ENCODE measurements around the gene MRPS7.
"Not testable (repeated sequence)": the region's sequence is repeated elsewhere in the genome, so short reads cannot be mapped to it uniquely, and the experiment has no call there.

Gene MRPS7

DNA sequence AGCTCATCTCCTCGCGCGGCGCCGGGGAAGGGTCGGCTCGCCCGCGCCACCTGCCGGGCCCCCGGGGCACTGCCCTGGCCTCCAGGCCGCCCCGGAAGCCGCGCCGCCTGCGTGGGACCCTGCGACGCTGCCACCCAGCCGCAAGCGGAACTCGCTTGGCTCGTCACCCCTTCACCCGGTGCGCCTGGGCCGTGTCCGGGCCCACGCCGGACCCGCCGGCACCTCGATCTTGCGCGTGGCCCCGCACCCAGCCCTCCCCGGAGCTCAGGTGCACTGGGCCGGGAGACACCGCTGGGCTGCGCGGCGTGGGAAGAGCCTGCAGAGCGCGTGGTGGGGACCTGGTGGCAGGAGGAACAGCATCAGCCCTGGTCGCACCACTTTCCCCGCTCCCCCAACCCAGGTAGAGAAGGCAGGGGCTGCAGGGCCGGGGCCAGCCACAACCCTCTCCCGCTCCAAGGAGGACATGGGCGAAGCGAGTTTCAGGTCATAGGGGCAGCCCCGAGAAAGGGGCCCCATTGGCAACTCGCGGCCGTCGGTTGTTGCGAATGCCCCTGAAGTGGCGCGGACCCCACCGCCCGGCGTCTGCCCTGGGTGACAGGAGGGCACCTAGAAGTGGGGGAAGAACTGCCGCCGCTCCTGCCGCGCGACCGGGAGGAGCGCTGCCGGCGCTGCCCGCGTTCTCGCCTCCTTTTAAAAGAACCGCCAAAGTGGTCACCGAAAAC, 9.7 kb downstream of the MRPS7 start:
- TF ChIP-seq, protein P1, sequence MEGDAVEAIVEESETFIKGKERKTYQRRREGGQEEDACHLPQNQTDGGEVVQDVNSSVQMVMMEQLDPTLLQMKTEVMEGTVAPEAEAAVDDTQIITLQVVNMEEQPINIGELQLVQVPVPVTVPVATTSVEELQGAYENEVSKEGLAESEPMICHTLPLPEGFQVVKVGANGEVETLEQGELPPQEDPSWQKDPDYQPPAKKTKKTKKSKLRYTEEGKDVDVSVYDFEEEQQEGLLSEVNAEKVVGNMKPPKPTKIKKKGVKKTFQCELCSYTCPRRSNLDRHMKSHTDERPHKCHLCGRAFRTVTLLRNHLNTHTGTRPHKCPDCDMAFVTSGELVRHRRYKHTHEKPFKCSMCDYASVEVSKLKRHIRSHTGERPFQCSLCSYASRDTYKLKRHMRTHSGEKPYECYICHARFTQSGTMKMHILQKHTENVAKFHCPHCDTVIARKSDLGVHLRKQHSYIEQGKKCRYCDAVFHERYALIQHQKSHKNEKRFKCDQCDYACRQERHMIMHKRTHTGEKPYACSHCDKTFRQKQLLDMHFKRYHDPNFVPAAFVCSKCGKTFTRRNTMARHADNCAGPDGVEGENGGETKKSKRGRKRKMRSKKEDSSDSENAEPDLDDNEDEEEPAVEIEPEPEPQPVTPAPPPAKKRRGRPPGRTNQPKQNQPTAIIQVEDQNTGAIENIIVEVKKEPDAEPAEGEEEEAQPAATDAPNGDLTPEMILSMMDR (conservative IDR thresholded peaks at IDR 0.05; ENCODE audit: low read depth, low read length) = peak; percentile 35
- H3K4me3 ChIP-seq (ENCODE audit: low read depth, low read length) = peak overlapping the region; percentile 76
- peak; percentile 62 for DNase-seq (ENCODE audit: low read depth)

DNA sequence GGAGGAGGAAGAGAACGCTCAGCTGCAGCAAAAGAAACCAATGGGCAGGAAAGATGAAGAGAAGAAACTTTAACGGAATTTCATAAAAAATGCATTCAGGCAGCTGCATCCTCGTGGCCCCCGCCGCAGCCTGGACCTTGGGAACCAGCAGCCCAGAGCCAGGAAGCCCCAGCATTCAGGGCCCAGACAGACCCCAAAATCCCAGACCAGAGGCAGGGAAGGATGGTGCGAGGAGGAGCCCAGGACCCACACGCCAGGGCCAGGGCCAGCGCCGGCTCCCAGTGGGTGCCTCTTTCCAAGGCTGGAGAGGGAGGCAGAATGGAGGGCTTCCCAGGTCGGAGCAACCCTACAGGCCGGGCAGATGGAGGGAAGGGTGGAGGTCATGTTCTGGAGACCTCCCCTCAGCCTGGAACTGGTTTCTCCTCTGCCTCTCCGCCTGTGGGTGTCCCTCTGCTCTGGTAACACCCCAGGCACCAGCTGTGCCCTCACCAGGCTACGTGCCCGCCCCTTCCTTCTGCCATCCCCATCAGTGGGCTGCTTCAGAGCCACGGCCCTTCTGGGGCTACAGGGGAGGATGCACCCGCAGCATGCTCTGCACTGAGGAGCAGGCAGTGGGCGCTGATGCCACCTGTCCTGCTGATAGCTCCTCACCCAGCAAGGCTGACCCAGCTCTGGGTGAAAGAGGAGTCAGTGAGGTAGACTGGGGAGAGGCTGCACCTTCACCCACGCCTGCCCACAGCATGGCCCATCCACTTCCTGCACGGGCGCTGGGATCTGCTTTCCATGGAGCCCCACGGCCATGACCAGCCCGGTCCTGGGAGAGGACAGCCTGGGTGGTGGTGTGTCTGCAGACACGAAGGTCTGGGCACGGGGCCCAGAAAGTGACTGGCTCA, 10.5 kb downstream of the MRPS7 start:
- DNase-seq (ENCODE audit: low read depth) = no peak
- peak overlapping the region; percentile 76 for H3K4me3 ChIP-seq (ENCODE audit: low read depth, low read length)

DNA sequence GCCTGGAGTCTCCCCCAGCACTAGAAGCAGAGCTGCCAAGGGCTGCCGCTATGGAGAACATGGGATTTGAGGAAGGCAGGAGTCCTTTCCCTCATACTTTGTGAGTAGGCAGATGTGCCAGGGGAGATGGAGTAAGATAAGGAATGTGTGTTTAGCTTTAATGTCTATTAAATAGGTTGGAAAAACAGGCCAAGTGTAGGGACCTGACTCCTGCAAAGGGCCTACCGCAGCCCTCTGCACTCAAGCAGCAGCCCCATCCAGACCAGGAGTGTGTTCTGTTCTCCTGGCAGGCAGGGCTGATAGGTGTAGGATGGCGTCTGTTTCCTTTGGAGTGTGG, 11.1 kb downstream of the MRPS7 start:
- H3K4me3 ChIP-seq (ENCODE audit: low read depth, low read length) = no peak overlapping the region
- DNase-seq (ENCODE audit: low read depth) = no peak
- TF ChIP-seq, protein P1 (conservative IDR thresholded peaks at IDR 0.05; ENCODE audit: low read depth, low read length) = no peak

More for the DNA sequence above, 10.5 kb downstream of the MRPS7 start:
- TF ChIP-seq, protein P1 (conservative IDR thresholded peaks at IDR 0.05; ENCODE audit: low read depth, low read length) = no peak

DNA sequence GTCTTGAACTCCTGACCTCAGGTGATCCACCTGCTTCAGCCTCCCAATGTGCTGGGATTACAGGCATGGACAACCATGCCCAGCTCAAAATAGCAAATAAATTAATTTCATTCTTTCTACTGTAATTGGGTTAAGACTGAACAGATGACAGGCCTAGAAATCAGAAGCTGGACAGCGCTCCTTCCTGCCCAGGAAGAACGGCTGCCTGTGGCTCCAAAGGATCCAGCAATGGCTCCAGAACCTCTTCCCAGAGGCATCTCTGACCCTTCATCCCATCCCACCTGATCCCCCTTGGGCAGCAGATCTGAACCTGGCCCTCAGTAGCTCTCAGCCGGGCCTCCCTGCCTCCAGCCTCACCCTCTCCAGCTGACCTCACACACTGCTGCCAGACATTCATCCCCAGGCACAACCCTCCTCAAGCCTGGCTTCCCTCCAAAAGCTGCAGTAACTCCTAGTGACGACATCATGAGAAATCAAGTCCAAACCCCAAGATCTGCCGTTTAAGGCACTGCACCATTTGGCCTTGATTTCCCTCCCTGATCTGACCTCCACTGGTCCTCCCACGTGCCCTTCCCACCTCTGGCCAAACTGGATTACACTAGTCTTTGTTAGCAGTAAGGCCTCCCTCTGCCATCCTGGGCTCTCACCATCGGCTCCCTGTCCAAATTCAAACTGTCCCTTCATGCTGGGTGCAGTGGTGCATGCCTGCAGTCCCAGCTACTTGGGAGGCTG, 12.5 kb downstream of the MRPS7 start:
- DNase-seq (ENCODE audit: low read depth) = peak; percentile 60
- H3K4me3 ChIP-seq (ENCODE audit: low read depth, low read length) = no peak overlapping the region

DNA sequence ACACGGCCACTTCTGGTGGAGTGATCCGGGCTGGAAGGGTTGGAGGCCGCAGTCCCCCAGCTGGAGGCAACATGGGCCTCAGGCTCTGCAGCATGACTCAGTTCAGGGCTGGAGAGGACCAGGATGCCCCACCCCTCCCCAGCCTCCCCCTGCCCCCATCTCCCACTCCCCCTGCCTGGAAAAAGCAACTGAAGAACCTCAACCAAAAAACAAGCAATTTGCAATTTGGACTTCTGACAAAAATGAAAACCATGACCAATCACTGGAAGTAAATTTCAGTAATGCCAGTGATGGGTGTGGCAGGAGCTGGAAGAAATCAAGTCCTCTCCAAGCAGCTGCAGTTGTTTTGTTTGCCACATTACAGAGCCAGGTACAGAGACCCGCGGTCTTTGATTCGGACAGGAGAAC, 16.0 kb downstream of the MRPS7 start:
- DNase-seq (ENCODE audit: low read depth) = peak; percentile 39
- H3K4me3 ChIP-seq (ENCODE audit: low read depth, low read length) = no peak overlapping the region
- TF ChIP-seq, protein P1 (conservative IDR thresholded peaks at IDR 0.05; ENCODE audit: low read depth, low read length) = no peak

More for the DNA sequence above, 12.5 kb downstream of the MRPS7 start:
- TF ChIP-seq, protein P1 (conservative IDR thresholded peaks at IDR 0.05; ENCODE audit: low read depth, low read length) = no peak

DNA sequence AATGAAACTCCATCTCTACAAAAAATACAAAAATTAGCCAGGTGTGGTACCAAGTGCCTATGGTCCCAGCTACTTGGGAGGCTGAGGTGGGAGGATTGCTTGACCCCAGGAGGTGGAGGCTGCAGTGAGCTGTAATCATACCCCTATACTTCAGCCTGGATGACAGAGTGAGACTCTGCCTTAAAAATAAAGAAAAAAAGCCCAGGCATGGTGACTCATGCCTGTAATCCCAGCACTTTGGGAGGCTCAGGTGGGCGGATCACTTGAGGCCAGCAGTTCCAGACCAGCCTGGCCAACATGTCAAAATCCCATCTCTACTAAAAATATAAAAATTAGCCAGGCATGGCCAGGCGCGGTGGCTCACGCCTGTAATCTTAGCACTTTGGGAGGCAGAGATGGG, 18.5 kb downstream of the MRPS7 start:
- not testable (repeated sequence) for DNase-seq (ENCODE audit: low read depth); H3K4me3 ChIP-seq (ENCODE audit: low read depth, low read length)

DNA sequence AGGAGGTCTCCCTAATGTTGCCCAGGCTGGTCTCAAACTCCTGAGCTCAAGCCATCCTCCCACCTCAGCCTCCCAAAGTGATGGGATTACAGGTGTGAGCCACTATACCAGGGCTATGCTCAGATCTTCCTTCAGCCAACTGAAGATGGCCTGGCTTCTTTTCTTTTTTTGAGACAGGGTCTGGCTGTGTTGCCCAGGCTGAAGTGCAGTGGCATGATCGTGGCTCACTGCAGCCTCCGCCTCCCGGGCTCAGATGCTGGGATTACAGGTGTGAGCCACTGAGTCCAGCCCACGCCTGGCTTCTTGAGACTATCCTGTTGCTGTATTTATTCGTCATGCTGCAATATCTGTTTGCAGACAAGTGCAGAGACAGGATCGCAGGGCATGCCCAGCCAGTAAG, 23.4 kb downstream of the MRPS7 start:
- no peak overlapping the region for H3K4me3 ChIP-seq (ENCODE audit: low read depth, low read length)
- TF ChIP-seq, protein P1 (conservative IDR thresholded peaks at IDR 0.05; ENCODE audit: low read depth, low read length) = no peak
- DNase-seq (ENCODE audit: low read depth) = no peak
